ENCODE data around the gene EEF1A2. TPM values are rescaled to one million over a fixed set of nuclear protein-coding genes. Genes with fewer than 3 reads are reported as not detected.

EEF1A2 gene
- polyA plus RNA-seq, 2 of the 4 experiments (the other 2 are of a cell fraction): 16.3 to 129 TPM

Other genes starting within 250 kb of the EEF1A2 start
- 5.8 and 6.4 TPM in 2 replicates for gene NKAIN4, start 244.6 kb downstream of the EEF1A2 start, polyA plus RNA-seq (2011; rRNA removed)
- gene NKAIN4, start 244.6 kb downstream of the EEF1A2 start, polyA plus RNA-seq (2017; fragmentation: RNase III; extraction: RNeasy Plus Mini Kit Qiagen cat#74134 plus additional on column Dnase treatment): 6.3 to 9.7 TPM (median 8.4 TPM) in 3 replicates
- 41.0 and 43.5 TPM in 2 replicates for gene ARFGAP1, start 226.3 kb downstream of the EEF1A2 start, polyA plus RNA-seq (2011; rRNA removed)
- gene ARFGAP1, start 226.3 kb downstream of the EEF1A2 start, polyA plus RNA-seq (2017; fragmentation: RNase III; extraction: RNeasy Plus Mini Kit Qiagen cat#74134 plus additional on column Dnase treatment): 89.4 to 106 TPM (median 102 TPM) in 3 replicates
- gene COL20A1, start 205.9 kb downstream of the EEF1A2 start, polyA plus RNA-seq (2011; rRNA removed): 0.21 and 0.29 TPM in 2 replicates
- 0.91 to 0.93 TPM (median 0.92 TPM) in 3 replicates for gene COL20A1, start 205.9 kb downstream of the EEF1A2 start, polyA plus RNA-seq (2017; fragmentation: RNase III; extraction: RNeasy Plus Mini Kit Qiagen cat#74134 plus additional on column Dnase treatment)
- gene CHRNA4, start 137.7 kb downstream of the EEF1A2 start, polyA plus RNA-seq (2011; rRNA removed): 0.03 and 0.09 TPM in 2 replicates
- 0.08 to 0.23 TPM (median 0.21 TPM) in 3 replicates for gene CHRNA4, start 137.7 kb downstream of the EEF1A2 start, polyA plus RNA-seq (2017; fragmentation: RNase III; extraction: RNeasy Plus Mini Kit Qiagen cat#74134 plus additional on column Dnase treatment)
- gene KCNQ2, start 26.4 kb downstream of the EEF1A2 start, polyA plus RNA-seq (2011; rRNA removed): 0.14 and 0.32 TPM in 2 replicates
- 0.15 to 0.38 TPM (median 0.36 TPM) in 3 replicates for gene KCNQ2, start 26.4 kb downstream of the EEF1A2 start, polyA plus RNA-seq (2017; fragmentation: RNase III; extraction: RNeasy Plus Mini Kit Qiagen cat#74134 plus additional on column Dnase treatment)
- gene PPDPF, start 21.7 kb upstream of the EEF1A2 start, polyA plus RNA-seq (2011; rRNA removed): 4.6 and 7.7 TPM in 2 replicates
- 217 to 227 TPM (median 224 TPM) in 3 replicates for gene PPDPF, start 21.7 kb upstream of the EEF1A2 start, polyA plus RNA-seq (2017; fragmentation: RNase III; extraction: RNeasy Plus Mini Kit Qiagen cat#74134 plus additional on column Dnase treatment)
- 1.1 and 1.2 TPM in 2 replicates for gene PTK6, start 38.3 kb upstream of the EEF1A2 start, polyA plus RNA-seq (2011; rRNA removed)
- 1.6 to 2.2 TPM (median 2.0 TPM) in 3 replicates for gene PTK6, start 38.3 kb upstream of the EEF1A2 start, polyA plus RNA-seq (2017; fragmentation: RNase III; extraction: RNeasy Plus Mini Kit Qiagen cat#74134 plus additional on column Dnase treatment)
- not detected in 2 replicates for gene SRMS, start 48.7 kb upstream of the EEF1A2 start, polyA plus RNA-seq (2011; rRNA removed)
- not detected in 3 replicates for gene SRMS, start 48.7 kb upstream of the EEF1A2 start, polyA plus RNA-seq (2017; fragmentation: RNase III; extraction: RNeasy Plus Mini Kit Qiagen cat#74134 plus additional on column Dnase treatment)
- gene FNDC11, start 55.1 kb upstream of the EEF1A2 start, polyA plus RNA-seq (2011; rRNA removed): 0.09 and 0.18 TPM in 2 replicates
- 0.10 to 0.16 TPM (median 0.14 TPM) in 3 replicates for gene FNDC11, start 55.1 kb upstream of the EEF1A2 start, polyA plus RNA-seq (2017; fragmentation: RNase III; extraction: RNeasy Plus Mini Kit Qiagen cat#74134 plus additional on column Dnase treatment)
- gene HELZ2, start 75.2 kb upstream of the EEF1A2 start, polyA plus RNA-seq (2011; rRNA removed): 3.2 and 4.9 TPM in 2 replicates
- gene HELZ2, start 75.2 kb upstream of the EEF1A2 start, polyA plus RNA-seq (2017; fragmentation: RNase III; extraction: RNeasy Plus Mini Kit Qiagen cat#74134 plus additional on column Dnase treatment): 4.5 to 5.0 TPM (median 4.8 TPM) in 3 replicates
- 6.6 and 6.8 TPM in 2 replicates for gene GMEB2, start 128.0 kb upstream of the EEF1A2 start, polyA plus RNA-seq (2011; rRNA removed)
- 6.4 to 7.0 TPM (median 6.5 TPM) in 3 replicates for gene GMEB2, start 128.0 kb upstream of the EEF1A2 start, polyA plus RNA-seq (2017; fragmentation: RNase III; extraction: RNeasy Plus Mini Kit Qiagen cat#74134 plus additional on column Dnase treatment)
- 2.5 and 2.8 TPM in 2 replicates for gene STMN3, start 154.3 kb upstream of the EEF1A2 start, polyA plus RNA-seq (2011; rRNA removed)
- 3.2 to 5.0 TPM (median 3.8 TPM) in 3 replicates for gene STMN3, start 154.3 kb upstream of the EEF1A2 start, polyA plus RNA-seq (2017; fragmentation: RNase III; extraction: RNeasy Plus Mini Kit Qiagen cat#74134 plus additional on column Dnase treatment)
- 12.6 and 13.5 TPM in 2 replicates for gene RTEL1, start 159.2 kb upstream of the EEF1A2 start, polyA plus RNA-seq (2011; rRNA removed)
- 10.7 to 11.6 TPM (median 11.3 TPM) in 3 replicates for gene RTEL1, start 159.2 kb upstream of the EEF1A2 start, polyA plus RNA-seq (2017; fragmentation: RNase III; extraction: RNeasy Plus Mini Kit Qiagen cat#74134 plus additional on column Dnase treatment)
- 0.20 and 0.22 TPM in 2 replicates for gene TNFRSF6B, start 197.6 kb upstream of the EEF1A2 start, polyA plus RNA-seq (2011; rRNA removed)
- gene TNFRSF6B, start 197.6 kb upstream of the EEF1A2 start, polyA plus RNA-seq (2017; fragmentation: RNase III; extraction: RNeasy Plus Mini Kit Qiagen cat#74134 plus additional on column Dnase treatment): 0.63 to 0.69 TPM (median 0.66 TPM) in 3 replicates
- 14.1 and 25.1 TPM in 2 replicates for gene ARFRP1, start 208.9 kb upstream of the EEF1A2 start, polyA plus RNA-seq (2011; rRNA removed)
- 29.7 to 33.2 TPM (median 31.1 TPM) in 3 replicates for gene ARFRP1, start 208.9 kb upstream of the EEF1A2 start, polyA plus RNA-seq (2017; fragmentation: RNase III; extraction: RNeasy Plus Mini Kit Qiagen cat#74134 plus additional on column Dnase treatment)
- 9.2 and 9.5 TPM in 2 replicates for gene ZGPAT, start 209.0 kb upstream of the EEF1A2 start, polyA plus RNA-seq (2011; rRNA removed)
- 22.6 to 25.6 TPM (median 23.9 TPM) in 3 replicates for gene ZGPAT, start 209.0 kb upstream of the EEF1A2 start, polyA plus RNA-seq (2017; fragmentation: RNase III; extraction: RNeasy Plus Mini Kit Qiagen cat#74134 plus additional on column Dnase treatment)
- 2.5 and 2.8 TPM in 2 replicates for gene LIME1, start 237.6 kb upstream of the EEF1A2 start, polyA plus RNA-seq (2011; rRNA removed)
- gene LIME1, start 237.6 kb upstream of the EEF1A2 start, polyA plus RNA-seq (2017; fragmentation: RNase III; extraction: RNeasy Plus Mini Kit Qiagen cat#74134 plus additional on column Dnase treatment): 5.9 to 7.2 TPM (median 6.5 TPM) in 3 replicates
- gene SLC2A4RG, start 240.7 kb upstream of the EEF1A2 start, polyA plus RNA-seq (2011; rRNA removed): 22.5 and 28.1 TPM in 2 replicates
- gene SLC2A4RG, start 240.7 kb upstream of the EEF1A2 start, polyA plus RNA-seq (2017; fragmentation: RNase III; extraction: RNeasy Plus Mini Kit Qiagen cat#74134 plus additional on column Dnase treatment): 59.6 to 64.7 TPM (median 64.6 TPM) in 3 replicates